SK-N-MC (cell line): ENCODE results near the gene ZNF30.

ENCODE experiments used
- EZH2 ChIP-seq: fragments of 200-600 bp; sonication (generic); IDR thresholded peaks from one replicate; pipeline ENCODE4 v1.6.1; 2017; ENCODE audit warnings: antibody characterized with exemption
- FOXP2 ChIP-seq: optimal IDR thresholded peaks from 2 replicates; pipeline ENCODE3; 2011; ENCODE audit warnings: mild to moderate bottlenecking, moderate library complexity; ENCODE audit not compliant: insufficient read depth; ENCODE audit errors: extremely low read length, control extremely low read depth
- POLR2AphosphoS5 ChIP-seq: IDR thresholded peaks from 2 replicates; pipeline ENCODE4 v1.6.1; 2012; ENCODE audit warnings: mild to moderate bottlenecking, low read depth, low read length, borderline replicate concordance

DNA sequence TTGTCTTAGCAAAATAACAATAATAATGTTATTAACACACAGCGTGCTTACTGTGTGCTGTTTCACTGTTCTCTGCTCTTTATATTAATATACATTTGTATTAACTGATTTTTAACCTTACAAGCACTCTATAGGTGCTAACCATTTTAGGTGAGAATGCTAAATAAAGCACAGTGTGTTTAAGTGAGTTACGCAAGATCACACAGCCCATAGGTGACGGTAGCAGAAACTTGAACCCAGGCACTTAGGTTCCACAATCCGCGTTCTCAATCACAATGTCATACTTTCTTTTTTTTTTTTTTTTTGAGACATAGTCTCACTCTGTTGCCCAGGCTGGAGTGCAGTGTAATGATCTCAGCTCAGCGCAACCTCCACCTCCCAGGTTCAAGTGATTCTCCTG lies 5.8 kb downstream of the ZNF30 start:
- TF ChIP-seq POLR2AphosphoS5 (no peak), FOXP2 (no peak), EZH2 (no peak)
